SK-N-SH (cell line): ENCODE measurements around the gene AUTS2. TPM values are rescaled to one million over a fixed set of nuclear protein-coding genes. Genes with fewer than 3 reads are reported as not detected.

Experiments
- CTCF ChIA-PET: fragments of 300-600, 350-600 bp; formaldehyde crosslinking; extraction: SDS; loops from one replicate; lab custom pipeline; 2021; lab: Yijun Ruan, JAX
- POLR2A ChIA-PET: fragments of 350-600 bp; sonication (Branson Sonifier 250); formaldehyde crosslinking; extraction: SDS; loops from one replicate; lab custom pipeline; 2020; ENCODE audit warnings: antibody characterized with exemption, inconsistent platforms; lab: Yijun Ruan, JAX
- DNase-seq: peaks from one replicate; pipeline ENCODE4 v3.0.0; 2012
- H2AFZ ChIP-seq: fragments of 200-600 bp; sonication (generic); 2 replicates; pipeline ENCODE4 v1.8.1; 2016; ENCODE audit warnings: antibody characterized with exemption, mild to moderate bottlenecking, low read depth
- H3F3A ChIP-seq: fragments of 200-600 bp; sonication (generic); replicated peaks from 2 replicates; pipeline ENCODE3; 2016; ENCODE audit warnings: antibody characterized with exemption, mild to moderate bottlenecking; ENCODE audit not compliant: insufficient read depth
- H3K27ac ChIP-seq, 2 experiments: fragments of 200-500 bp in 1 of 2; fragments of 200-600 bp in 1 of 2; sonication (Bioruptor generic) in 1 of 2; sonication (generic), shearing (Covaris generic) in 1 of 2; 2 replicates each; pipeline versions ENCODE4 v1.5.1 to v1.6.1; 2014 to 2016; ENCODE audit warnings: low read depth in 2 of 2, inconsistent platforms in 1 of 2, low read length in 1 of 2, mild to moderate bottlenecking in 1 of 2, mixed read lengths in 1 of 2
- H3K27me3 ChIP-seq: fragments of 200-600 bp; sonication (generic), shearing (Covaris generic); 2 replicates; pipeline ENCODE4 v1.6.1; 2016; ENCODE audit warnings: mixed run types; ENCODE audit not compliant: insufficient read depth
- H3K36me3 ChIP-seq, 2 experiments: fragments of 200-500 bp in 1 of 2; fragments of 200-600 bp in 1 of 2; sonication (Bioruptor generic) in 1 of 2; sonication (generic) in 1 of 2; replicated peaks in 1 of 2; 2 replicates each; pipeline versions ENCODE3 to v1.5.1; 2014 to 2016; ENCODE audit warnings: low read length in 1 of 2, mild to moderate bottlenecking in 1 of 2; ENCODE audit not compliant: insufficient read depth in 2 of 2, control insufficient read depth in 1 of 2
- H3K4me1 ChIP-seq, 2 experiments: fragments of 200-500 bp in 1 of 2; fragments of 200-600 bp in 1 of 2; sonication (Bioruptor generic) in 1 of 2; sonication (generic), shearing (Covaris generic) in 1 of 2; 2 replicates each; pipeline versions ENCODE4 v1.5.1 to v1.6.1; 2014 to 2016; ENCODE audit warnings: low read depth in 1 of 2, low read length in 1 of 2, mixed run types in 1 of 2; ENCODE audit not compliant: insufficient read depth in 2 of 2, control insufficient read depth in 1 of 2
- H3K4me2 ChIP-seq: fragments of 200-600 bp; sonication (generic), shearing (Covaris generic); 2 replicates; pipeline ENCODE4 v1.6.1; 2017; ENCODE audit warnings: mixed run types
- H3K4me3 ChIP-seq, 2 experiments: fragments of 200-500 bp in 1 of 2; fragments of 200-600 bp in 1 of 2; sonication (Bioruptor generic) in 1 of 2; sonication (generic), shearing (Covaris generic) in 1 of 2; 2 replicates each; pipeline versions ENCODE4 v1.5.1 to v1.8.1; 2014 to 2016; ENCODE audit warnings: low read depth in 2 of 2, inconsistent platforms in 1 of 2, low read length in 1 of 2, mild to moderate bottlenecking in 1 of 2, mixed read lengths in 1 of 2, moderate library complexity in 1 of 2
- H3K79me2 ChIP-seq: fragments of 200-600 bp; sonication (generic); 2 replicates; pipeline ENCODE4 v1.8.1; 2017; ENCODE audit warnings: mild to moderate bottlenecking; ENCODE audit not compliant: insufficient read depth
- H3K9ac ChIP-seq: fragments of 200-600 bp; sonication (generic); 2 replicates; pipeline ENCODE4 v1.6.1; 2017; ENCODE audit warnings: mixed run types
- H3K9me2 ChIP-seq: fragments of 200-600 bp; sonication (generic); 2 replicates; pipeline ENCODE4 v1.6.1; 2017; ENCODE audit warnings: mixed run types
- H3K9me3 ChIP-seq: fragments of 200-600 bp; sonication (generic); 2 replicates; pipeline ENCODE4 v1.6.1; 2017; ENCODE audit warnings: mixed run types, mild to moderate bottlenecking, moderate library complexity
- H4K20me1 ChIP-seq: fragments of 200-600 bp; sonication (generic); 2 replicates; pipeline ENCODE4 v1.6.1; 2017; ENCODE audit warnings: mild to moderate bottlenecking, mixed run types; ENCODE audit not compliant: insufficient read depth
- CHD2 ChIP-seq: fragments of 150-350 bp; IDR thresholded peaks from 2 replicates; pipeline ENCODE4 v1.6.1; 2018; ENCODE audit warnings: low read length; ENCODE audit not compliant: partially characterized antibody
- FOXJ3 ChIP-seq: sonication (generic); formaldehyde crosslinking; IDR thresholded peaks from 2 replicates; pipeline ENCODE4 v1.5.1; 2020; ENCODE audit warnings: mild to moderate bottlenecking, missing genetic modification reagents
- FOXM1 ChIP-seq: IDR thresholded peaks from 2 replicates; pipeline ENCODE4 v1.4.0; 2012; ENCODE audit warnings: low read depth, mild to moderate bottlenecking
- JUND ChIP-seq: IDR thresholded peaks from 2 replicates; pipeline ENCODE4 v1.4.0; 2012
- NFIC ChIP-seq: IDR thresholded peaks from 2 replicates; pipeline ENCODE4 v1.4.0; 2012; ENCODE audit warnings: borderline replicate concordance
- NRF1 ChIP-seq: IDR thresholded peaks from 2 replicates; pipeline ENCODE4 v1.6.1; 2012; ENCODE audit warnings: low read depth, mild to moderate bottlenecking, low read length
- PBX3 ChIP-seq: IDR thresholded peaks from 2 replicates; pipeline ENCODE4; 2012
- POLR2AphosphoS5 ChIP-seq: IDR thresholded peaks from 2 replicates; pipeline ENCODE4 v1.6.1; 2012; ENCODE audit warnings: low read depth, low read length
- RAD21 ChIP-seq: IDR thresholded peaks from 2 replicates; pipeline ENCODE4 v1.6.1; 2012; ENCODE audit warnings: mild to moderate bottlenecking, low read length
- RCOR1 ChIP-seq: fragments of 150-350 bp; IDR thresholded peaks from 2 replicates; pipeline ENCODE4 v1.6.1; 2017; ENCODE audit warnings: antibody characterized with exemption, low read length
- REST ChIP-seq: IDR thresholded peaks from 2 replicates; pipeline ENCODE4 v1.6.1; 2012; ENCODE audit warnings: mild to moderate bottlenecking, low read depth, low read length, moderate library complexity
- RXRA ChIP-seq: IDR thresholded peaks from 2 replicates; pipeline ENCODE4 v1.4.0; 2012; ENCODE audit warnings: low read depth, mild to moderate bottlenecking, borderline replicate concordance
- SIN3A ChIP-seq: IDR thresholded peaks from 2 replicates; pipeline ENCODE4 v1.6.1; 2012; ENCODE audit warnings: low read depth, mild to moderate bottlenecking, low read length, moderate library complexity, borderline replicate concordance
- SMC3 ChIP-seq: IDR thresholded peaks from 2 replicates; pipeline ENCODE4 v1.6.1; 2012; ENCODE audit warnings: low read depth, low read length, improper control_type of control experiment
- TAF1 ChIP-seq: IDR thresholded peaks from 2 replicates; pipeline ENCODE4 v1.6.1; 2012; ENCODE audit warnings: low read depth, mild to moderate bottlenecking, low read length, moderate library complexity, borderline replicate concordance
- TEAD4 ChIP-seq: IDR thresholded peaks from 2 replicates; pipeline ENCODE4 v1.4.0; 2012; ENCODE audit warnings: mild to moderate bottlenecking, borderline replicate concordance; ENCODE audit not compliant: insufficient read depth
- YY1 ChIP-seq: IDR thresholded peaks from 2 replicates; pipeline ENCODE4 v1.4.0; 2012; ENCODE audit warnings: low read depth, mild to moderate bottlenecking
- WGBS: methylation state at CpG from one replicate; pipeline ENCODE4 v1.1.6; 2017; ENCODE audit warnings: low lambda C conversion rate; 5-methylcytosine and 5-hydroxymethylcytosine counted together
- polyA plus RNA-seq, 3 experiments: library from polyadenylated mRNA; depleted of rRNA; stranded (reverse); fragments of >200 nt; gene quantifications; 2 replicates each; pipeline ENCODE4 v1.2.3, GENCODE V29; 2012
- TF ChIP-seq, protein P1 (sequence below): fragments of 200-600 bp; sonication (generic); IDR thresholded peaks from 2 replicates; pipeline ENCODE4 v1.6.1; 2017; ENCODE audit warnings: antibody characterized with exemption, mild to moderate bottlenecking, moderate library complexity
- TF ChIP-seq, protein P2 (sequence below): IDR thresholded peaks from 2 replicates; pipeline ENCODE4 v1.4.0; 2012; ENCODE audit warnings: low read depth, borderline replicate concordance
- TF ChIP-seq, protein P3 (sequence below): fragments of 150-350 bp; IDR thresholded peaks from 2 replicates; pipeline ENCODE4 v1.6.1; 2017; ENCODE audit warnings: antibody characterized with exemption, low read length, low read depth, borderline replicate concordance

Gene AUTS2
- polyA plus RNA-seq, 1 of the 3 experiments (the other 2 are of a cell fraction): 15.6 TPM

DNA sequence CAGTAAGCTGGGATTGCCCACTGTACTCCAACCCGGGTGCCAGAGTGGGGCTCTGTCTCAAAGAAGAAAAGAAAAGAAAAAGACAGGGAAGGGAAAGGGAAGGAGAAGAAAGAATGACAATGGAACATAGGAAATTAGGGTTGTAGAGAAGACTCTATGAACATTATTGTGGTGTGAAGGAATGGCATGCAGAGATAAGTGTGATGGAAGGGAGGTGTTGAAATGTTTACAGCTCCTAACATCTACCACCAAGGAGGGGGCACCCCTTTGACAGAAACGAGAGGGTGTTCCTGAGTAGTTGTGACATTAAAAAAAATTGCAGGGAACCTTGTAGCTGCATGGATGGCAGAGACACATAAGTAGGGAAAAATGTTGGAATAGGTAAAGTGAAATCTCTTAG, 27.5 kb downstream of the AUTS2 start:
- 74% methylated on average over 2 of the region's 2 CpGs for WGBS
- CTCF ChIA-PET: interaction anchor here (0.7 to 1.1 kb wide), 4 partner anchors 10 to 81 kb away, joined by 3 to 4 read pairs (median 3); no protein-coding TSS in a partner anchor

More for the DNA sequence above, 27.5 kb downstream of the AUTS2 start:
- Histone ChIP-seq H3F3A (peaks cover 4% of the 10 kb centered on the region), H3K79me2 (peaks cover 68% of the 10 kb centered on the region), H2AFZ (no peak overlapping the region), H3K4me3 (no peak overlapping the region), H3K27ac (no peak overlapping the region), H3K27me3 (no peaks in the 10 kb centered on the region), H3K9me3 (no peaks in the 10 kb centered on the region), H4K20me1 (peaks cover 28% of the 10 kb centered on the region), H3K4me2 (no peak overlapping the region), H3K9ac (no peak overlapping the region), H3K4me1 (peaks cover 25 to 39% of the 10 kb centered on the region in 2 experiments; a peak in 3 of 4 replicates), H3K9me2 (no peaks in the 10 kb centered on the region), H3K36me3 (no peaks in the 10 kb centered on the region)
- TF ChIP-seq FOXJ3 (CRISPR knock-in tag) (no peak), PBX3 (no peak), JUND (no peak), TEAD4 (no peak), FOXM1 (no peak), NRF1 (no peak), CHD2 (no peak), RXRA (no peak), REST (no peak), RAD21 (no peak), POLR2AphosphoS5 (no peak), SMC3 (no peak), YY1 (no peak), NFIC (no peak), RCOR1 (no peak), SIN3A (no peak), TAF1 (no peak)
- TF ChIP-seq, protein P1, sequence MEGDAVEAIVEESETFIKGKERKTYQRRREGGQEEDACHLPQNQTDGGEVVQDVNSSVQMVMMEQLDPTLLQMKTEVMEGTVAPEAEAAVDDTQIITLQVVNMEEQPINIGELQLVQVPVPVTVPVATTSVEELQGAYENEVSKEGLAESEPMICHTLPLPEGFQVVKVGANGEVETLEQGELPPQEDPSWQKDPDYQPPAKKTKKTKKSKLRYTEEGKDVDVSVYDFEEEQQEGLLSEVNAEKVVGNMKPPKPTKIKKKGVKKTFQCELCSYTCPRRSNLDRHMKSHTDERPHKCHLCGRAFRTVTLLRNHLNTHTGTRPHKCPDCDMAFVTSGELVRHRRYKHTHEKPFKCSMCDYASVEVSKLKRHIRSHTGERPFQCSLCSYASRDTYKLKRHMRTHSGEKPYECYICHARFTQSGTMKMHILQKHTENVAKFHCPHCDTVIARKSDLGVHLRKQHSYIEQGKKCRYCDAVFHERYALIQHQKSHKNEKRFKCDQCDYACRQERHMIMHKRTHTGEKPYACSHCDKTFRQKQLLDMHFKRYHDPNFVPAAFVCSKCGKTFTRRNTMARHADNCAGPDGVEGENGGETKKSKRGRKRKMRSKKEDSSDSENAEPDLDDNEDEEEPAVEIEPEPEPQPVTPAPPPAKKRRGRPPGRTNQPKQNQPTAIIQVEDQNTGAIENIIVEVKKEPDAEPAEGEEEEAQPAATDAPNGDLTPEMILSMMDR: no peak
- TF ChIP-seq, protein P2, sequence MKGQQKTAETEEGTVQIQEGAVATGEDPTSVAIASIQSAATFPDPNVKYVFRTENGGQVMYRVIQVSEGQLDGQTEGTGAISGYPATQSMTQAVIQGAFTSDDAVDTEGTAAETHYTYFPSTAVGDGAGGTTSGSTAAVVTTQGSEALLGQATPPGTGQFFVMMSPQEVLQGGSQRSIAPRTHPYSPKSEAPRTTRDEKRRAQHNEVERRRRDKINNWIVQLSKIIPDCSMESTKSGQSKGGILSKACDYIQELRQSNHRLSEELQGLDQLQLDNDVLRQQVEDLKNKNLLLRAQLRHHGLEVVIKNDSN: no peak
- TF ChIP-seq, protein P3, sequence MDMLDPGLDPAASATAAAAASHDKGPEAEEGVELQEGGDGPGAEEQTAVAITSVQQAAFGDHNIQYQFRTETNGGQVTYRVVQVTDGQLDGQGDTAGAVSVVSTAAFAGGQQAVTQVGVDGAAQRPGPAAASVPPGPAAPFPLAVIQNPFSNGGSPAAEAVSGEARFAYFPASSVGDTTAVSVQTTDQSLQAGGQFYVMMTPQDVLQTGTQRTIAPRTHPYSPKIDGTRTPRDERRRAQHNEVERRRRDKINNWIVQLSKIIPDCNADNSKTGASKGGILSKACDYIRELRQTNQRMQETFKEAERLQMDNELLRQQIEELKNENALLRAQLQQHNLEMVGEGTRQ: no peak
- no peak for DNase-seq
- POLR2A ChIA-PET: no interaction called here
